ENCODE data around the gene COL17A1. TPM values are rescaled to one million over a fixed set of nuclear protein-coding genes. Genes with fewer than 3 reads are reported as not detected.

COL17A1 gene
- total RNA-seq, 1 experiment from 2014 or later: 41.3 TPM

DNA sequence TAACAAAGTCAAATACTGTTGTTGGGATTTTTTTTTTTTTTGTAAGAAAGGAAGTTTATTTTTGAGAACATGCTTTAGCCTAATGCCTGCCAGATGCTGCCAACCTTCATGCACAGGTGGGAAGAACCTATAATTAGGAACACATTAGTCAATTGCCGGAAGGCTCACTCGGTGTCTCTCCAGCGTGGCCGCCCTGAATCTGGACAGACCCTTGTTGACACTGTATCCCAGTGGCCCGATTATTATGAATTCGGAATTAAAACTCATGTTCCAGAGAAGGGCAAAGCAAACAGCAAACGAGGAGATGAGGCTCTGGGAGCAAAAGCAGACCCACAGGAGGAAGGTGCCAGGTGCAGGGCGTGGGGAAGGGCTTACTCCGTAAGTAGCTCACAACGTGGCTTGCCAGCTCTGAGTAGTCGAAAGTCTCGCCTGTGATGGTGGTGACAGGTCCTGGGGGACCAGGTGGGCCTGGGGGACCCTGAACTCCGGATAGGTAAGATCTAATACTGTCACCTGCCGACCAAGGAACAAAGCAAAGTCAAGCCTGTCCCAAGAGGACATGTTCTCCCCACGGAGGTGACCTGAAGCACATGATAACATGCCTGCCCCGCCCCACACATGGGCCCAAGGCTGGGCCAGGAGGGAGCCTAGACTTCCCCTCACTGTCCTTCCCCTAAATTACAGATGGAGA lies 48.3 kb downstream of the COL17A1 start:
- H3K9me2 ChIP-seq (ENCODE audit: insufficient read depth): no peaks in the 10 kb centered on the region
- H3K27ac ChIP-seq: no peak overlapping the region
- H3K9me3 ChIP-seq (ENCODE audit: insufficient read depth, low read depth): no peaks in the 10 kb centered on the region
- no peak for DNase-seq
- H3K4me2 ChIP-seq: no peak overlapping the region
- ChIA-PET CTCF (interaction anchor here (0.6 to 0.7 kb wide), 3 partner anchors 20 to 173 kb away, joined by 3 to 8 read pairs (median 6); no protein-coding TSS in a partner anchor), POLR2A (ENCODE audit: unreplicated experiment) (interaction anchor here (0.7 kb wide), 1 partner anchor 669 kb away, joined by 3 read pairs; no protein-coding TSS in a partner anchor)
- H3K4me3 ChIP-seq: no peak overlapping the region
- no peaks in the 10 kb centered on the region for H3K27me3 ChIP-seq (ENCODE audit: insufficient read depth, low read depth)
- no peaks in the 10 kb centered on the region for H3K79me2 ChIP-seq (ENCODE audit: low read depth)
- BruUV-seq (replicated peaks): no TSS peak
- no peaks in the 10 kb centered on the region for H3K36me3 ChIP-seq (ENCODE audit: low read depth)
- no peaks in the 10 kb centered on the region for H3K4me1 ChIP-seq (replicated peaks; ENCODE audit: insufficient read depth)
- no peak overlapping the region for H2AFZ ChIP-seq
- TF ChIP-seq, protein P1, sequence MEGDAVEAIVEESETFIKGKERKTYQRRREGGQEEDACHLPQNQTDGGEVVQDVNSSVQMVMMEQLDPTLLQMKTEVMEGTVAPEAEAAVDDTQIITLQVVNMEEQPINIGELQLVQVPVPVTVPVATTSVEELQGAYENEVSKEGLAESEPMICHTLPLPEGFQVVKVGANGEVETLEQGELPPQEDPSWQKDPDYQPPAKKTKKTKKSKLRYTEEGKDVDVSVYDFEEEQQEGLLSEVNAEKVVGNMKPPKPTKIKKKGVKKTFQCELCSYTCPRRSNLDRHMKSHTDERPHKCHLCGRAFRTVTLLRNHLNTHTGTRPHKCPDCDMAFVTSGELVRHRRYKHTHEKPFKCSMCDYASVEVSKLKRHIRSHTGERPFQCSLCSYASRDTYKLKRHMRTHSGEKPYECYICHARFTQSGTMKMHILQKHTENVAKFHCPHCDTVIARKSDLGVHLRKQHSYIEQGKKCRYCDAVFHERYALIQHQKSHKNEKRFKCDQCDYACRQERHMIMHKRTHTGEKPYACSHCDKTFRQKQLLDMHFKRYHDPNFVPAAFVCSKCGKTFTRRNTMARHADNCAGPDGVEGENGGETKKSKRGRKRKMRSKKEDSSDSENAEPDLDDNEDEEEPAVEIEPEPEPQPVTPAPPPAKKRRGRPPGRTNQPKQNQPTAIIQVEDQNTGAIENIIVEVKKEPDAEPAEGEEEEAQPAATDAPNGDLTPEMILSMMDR (conservative IDR thresholded peaks at IDR 0.05): no peak
- no peak for TF ChIP-seq EZH2 (IDR thresholded peaks at IDR 0.05; ENCODE audit: low read depth)
- no peaks in the 10 kb centered on the region for H4K20me1 ChIP-seq (ENCODE audit: insufficient read depth)
- H3F3A ChIP-seq (ENCODE audit: insufficient read depth, low read depth): no peaks in the 10 kb centered on the region
- intact Hi-C loops (cut with micrococcal nuclease; ENCODE audit: unreplicated experiment): no loop called here

DNA sequence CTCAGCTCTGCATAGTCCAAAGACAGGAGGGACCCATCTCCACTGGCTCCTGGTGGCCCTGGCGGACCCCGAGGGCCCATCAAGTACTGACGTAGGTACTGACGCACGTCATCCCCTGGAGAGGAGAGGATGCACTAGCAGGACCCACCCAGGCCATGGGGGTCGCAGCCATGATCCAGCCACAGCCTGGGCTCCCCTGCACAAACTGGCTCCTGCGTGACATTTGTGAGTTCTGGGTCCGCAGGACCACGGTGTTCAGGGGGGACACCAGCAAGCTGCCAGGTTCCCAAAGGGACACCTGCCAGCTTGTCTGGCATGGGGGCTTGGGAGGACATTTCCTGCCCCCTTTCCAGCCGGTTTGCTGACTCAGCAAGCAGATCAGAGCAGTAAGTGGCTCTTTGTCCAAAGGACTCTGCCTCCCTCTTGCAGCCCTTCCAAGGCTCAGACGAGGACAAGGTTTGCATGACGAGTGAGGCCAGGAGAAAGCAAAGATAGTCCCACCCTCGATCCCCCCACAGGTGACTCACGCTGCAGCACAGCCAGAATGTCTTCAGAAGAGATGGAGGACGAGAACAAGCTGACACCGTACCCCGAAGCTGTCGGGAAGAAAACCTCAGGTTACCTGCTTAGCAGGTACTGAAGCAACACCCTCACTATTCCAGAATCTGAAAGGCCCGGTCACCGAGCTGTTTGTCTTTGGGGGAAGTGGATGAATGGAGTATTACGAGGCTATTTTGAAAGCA lies 49.0 kb downstream of the COL17A1 start:
- no peaks in the 10 kb centered on the region for H3K9me2 ChIP-seq (ENCODE audit: insufficient read depth)
- ChIA-PET POLR2A (ENCODE audit: unreplicated experiment) (no interaction called here), CTCF (interaction anchor here (0.7 kb wide), 1 partner anchor 174 kb away, joined by 8 read pairs; no protein-coding TSS in a partner anchor)
- H3K4me3 ChIP-seq: no peak overlapping the region
- no TSS peak for BruUV-seq (replicated peaks)
- no peaks in the 10 kb centered on the region for H3K27me3 ChIP-seq (ENCODE audit: insufficient read depth, low read depth)
- intact Hi-C loops (cut with micrococcal nuclease; ENCODE audit: unreplicated experiment): no loop called here
- H3K4me1 ChIP-seq (replicated peaks; ENCODE audit: insufficient read depth): no peaks in the 10 kb centered on the region
- no peaks in the 10 kb centered on the region for H3K9me3 ChIP-seq (ENCODE audit: insufficient read depth, low read depth)
- H3K36me3 ChIP-seq (ENCODE audit: low read depth): no peaks in the 10 kb centered on the region
- H2AFZ ChIP-seq: no peak overlapping the region
- no peaks in the 10 kb centered on the region for H4K20me1 ChIP-seq (ENCODE audit: insufficient read depth)
- no peak for DNase-seq
- H3K79me2 ChIP-seq (ENCODE audit: low read depth): no peaks in the 10 kb centered on the region
- no peak overlapping the region for H3K27ac ChIP-seq
- H3F3A ChIP-seq (ENCODE audit: insufficient read depth, low read depth): no peaks in the 10 kb centered on the region
- TF ChIP-seq, protein P1 (conservative IDR thresholded peaks at IDR 0.05): no peak
- TF ChIP-seq EZH2 (IDR thresholded peaks at IDR 0.05; ENCODE audit: low read depth): no peak
- no peak overlapping the region for H3K4me2 ChIP-seq

GRCh38 chr10:104036069-104036384 lies 49.7 kb downstream of the COL17A1 start:
- Histone ChIP-seq H3K27ac (no peak overlapping the region), H3K9me3 (ENCODE audit: insufficient read depth, low read depth) (no peaks in the 10 kb centered on the region), H3K9me2 (ENCODE audit: insufficient read depth) (no peaks in the 10 kb centered on the region), H3K36me3 (ENCODE audit: low read depth) (no peaks in the 10 kb centered on the region), H3K27me3 (ENCODE audit: insufficient read depth, low read depth) (no peaks in the 10 kb centered on the region), H3K4me1 (replicated peaks; ENCODE audit: insufficient read depth) (no peaks in the 10 kb centered on the region), H3K4me3 (no peak overlapping the region), H3K79me2 (ENCODE audit: low read depth) (no peaks in the 10 kb centered on the region), H4K20me1 (ENCODE audit: insufficient read depth) (no peaks in the 10 kb centered on the region), H3K4me2 (no peak overlapping the region), H2AFZ (no peak overlapping the region), H3F3A (ENCODE audit: insufficient read depth, low read depth) (no peaks in the 10 kb centered on the region)
- TF ChIP-seq, protein P1 (conservative IDR thresholded peaks at IDR 0.05): no peak
- no peak for TF ChIP-seq EZH2 (IDR thresholded peaks at IDR 0.05; ENCODE audit: low read depth)
- ChIA-PET POLR2A (ENCODE audit: unreplicated experiment) (no interaction called here), CTCF (no interaction called here)
- BruUV-seq (replicated peaks): no TSS peak
- intact Hi-C loops (cut with micrococcal nuclease; ENCODE audit: unreplicated experiment): no loop called here
- no peak for DNase-seq

All from PC-9 (cell line).